Pulmonary artery endothelial cell (primary cell): Measurements from ENCODE around the gene ZDHHC4. TPM values are rescaled to one million over a fixed set of nuclear protein-coding genes. Genes with fewer than 3 reads are reported as not detected.

Experiments used
- DNase-seq: peaks from one replicate; pipeline ENCODE4 v3.0.0-alpha.2; 2011; ENCODE audit warnings: low read depth, low spot score
- total RNA-seq: library from RNA; depleted of rRNA; stranded (reverse); fragments of >200 nt; gene quantifications from 2 replicates; pipeline ENCODE4 v1.2.3, GENCODE V29; 2014

ZDHHC4 gene
- total RNA-seq, result 40.5 and 53.7 TPM in 2 replicates

- peak; percentile 49 for DNase-seq
Observed at GRCh38 chr7:6577369-6578113, at the start of gene ZDHHC4. ZDHHC4 (plus strand) TSS chr7:6577454; CDS start chr7:6580562, 3,108 bp downstream.

GRCh38 chr7:6528401-6529130, 48.7 kb upstream of the ZDHHC4 start:
- no peak for DNase-seq

DNA sequence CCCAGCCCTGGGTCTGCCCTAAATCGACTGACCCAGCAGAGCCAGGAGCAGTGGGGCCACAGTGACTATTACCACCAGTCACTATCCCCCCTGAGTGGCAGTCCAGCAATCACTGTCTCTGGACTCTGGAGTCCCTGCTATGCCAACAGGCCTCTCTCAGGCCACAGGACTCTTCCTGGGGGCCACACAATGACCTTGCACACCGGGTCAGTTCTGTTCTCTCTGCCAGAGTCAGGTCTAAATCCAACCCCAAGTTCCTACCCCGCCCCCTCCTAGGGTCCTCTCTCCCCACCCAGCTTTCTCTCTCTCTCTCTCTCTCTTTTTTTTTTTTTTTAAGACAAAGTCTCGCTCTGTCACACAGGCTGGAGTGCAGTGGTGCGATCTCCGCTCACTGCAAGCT, 47.6 kb upstream of the ZDHHC4 start:
- no peak for DNase-seq

DNA sequence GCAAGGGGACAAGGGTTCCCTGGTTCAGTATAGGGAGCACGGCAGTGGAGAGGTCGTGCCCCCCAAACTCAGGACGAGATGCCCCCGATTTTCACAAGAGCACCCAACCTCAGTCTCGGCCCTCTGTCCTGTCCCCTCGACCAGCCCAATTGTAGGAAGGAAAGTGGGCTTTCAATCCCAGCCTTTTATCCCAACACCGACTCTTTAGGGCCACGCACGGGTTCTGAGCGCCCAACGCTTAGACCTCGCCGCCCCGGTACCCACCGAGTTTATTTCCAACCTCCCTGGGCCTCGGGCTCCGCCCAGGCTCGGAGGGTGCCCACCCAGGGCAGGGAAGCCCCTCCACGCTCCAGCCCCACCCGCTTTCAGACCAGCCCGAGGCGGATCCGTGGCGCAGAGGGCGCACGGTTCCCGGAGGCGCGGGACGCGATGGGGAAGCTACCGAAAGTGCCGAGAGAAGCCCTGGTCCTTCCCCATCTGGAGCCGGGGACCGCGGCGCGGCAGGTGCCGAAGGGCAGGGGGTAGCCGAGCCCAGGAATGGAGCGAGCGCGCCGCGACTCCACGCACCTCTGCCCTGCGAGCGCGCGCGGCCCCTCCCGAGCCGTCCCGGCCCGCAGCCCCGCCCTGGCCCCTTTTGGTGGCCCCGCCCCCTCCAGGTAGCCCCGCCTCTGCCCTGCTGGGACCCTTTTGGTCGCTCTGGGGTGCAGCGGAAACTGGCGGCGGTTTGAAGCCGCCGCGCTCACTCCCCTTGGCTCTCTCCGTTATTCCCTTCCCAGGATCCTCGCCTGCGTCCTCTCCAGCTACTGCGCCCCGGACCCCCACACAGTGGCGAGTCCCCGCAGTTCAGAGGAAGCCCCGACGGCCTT, 46.4 kb upstream of the ZDHHC4 start:
- no peak for DNase-seq

DNA sequence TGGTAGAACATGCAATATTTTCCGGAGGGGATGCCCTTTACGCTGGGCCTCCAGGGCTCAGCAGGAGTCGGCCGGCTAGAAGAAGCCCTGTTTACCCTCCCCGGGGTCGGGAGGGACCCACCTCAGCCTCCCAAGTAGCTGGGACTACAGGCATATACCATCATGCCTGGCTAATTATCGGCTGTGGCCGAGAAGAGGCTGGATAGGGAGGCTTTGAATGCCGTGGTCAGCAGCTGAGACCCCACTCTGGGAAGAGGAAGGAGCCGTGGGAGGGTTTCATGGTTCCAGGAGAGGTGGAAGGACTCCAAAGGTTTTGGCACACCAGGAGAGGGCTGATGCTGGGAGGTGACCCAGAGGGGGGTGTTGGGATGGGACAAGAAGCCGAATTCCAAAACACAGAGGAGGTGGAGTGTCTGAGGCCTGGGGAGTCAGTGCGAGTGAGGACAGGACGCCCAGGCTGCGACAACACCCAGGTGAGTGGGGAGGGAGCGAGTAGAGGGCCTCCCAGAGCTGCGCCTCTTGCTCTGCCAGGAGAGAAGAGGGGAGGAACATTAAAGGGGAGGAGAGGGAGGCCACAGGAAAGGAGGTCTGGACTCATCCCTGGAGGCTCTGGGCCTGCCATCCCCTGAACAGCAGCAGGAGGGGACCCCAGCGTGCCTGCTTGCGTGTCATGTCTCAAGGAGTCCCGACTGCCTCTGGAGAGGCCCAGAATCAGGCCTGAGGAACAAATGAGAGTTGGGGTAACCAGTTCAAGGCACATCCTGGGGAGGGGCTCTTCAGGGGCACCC, 45.6 kb upstream of the ZDHHC4 start:
- DNase-seq, result no peak

- DNase-seq, result no peak
Observed at GRCh38 chr7:6532516-6532915, 44.7 kb upstream of the ZDHHC4 start.

GRCh38 chr7:6533893-6534495, 43.3 kb upstream of the ZDHHC4 start:
- DNase-seq, result no peak

DNA sequence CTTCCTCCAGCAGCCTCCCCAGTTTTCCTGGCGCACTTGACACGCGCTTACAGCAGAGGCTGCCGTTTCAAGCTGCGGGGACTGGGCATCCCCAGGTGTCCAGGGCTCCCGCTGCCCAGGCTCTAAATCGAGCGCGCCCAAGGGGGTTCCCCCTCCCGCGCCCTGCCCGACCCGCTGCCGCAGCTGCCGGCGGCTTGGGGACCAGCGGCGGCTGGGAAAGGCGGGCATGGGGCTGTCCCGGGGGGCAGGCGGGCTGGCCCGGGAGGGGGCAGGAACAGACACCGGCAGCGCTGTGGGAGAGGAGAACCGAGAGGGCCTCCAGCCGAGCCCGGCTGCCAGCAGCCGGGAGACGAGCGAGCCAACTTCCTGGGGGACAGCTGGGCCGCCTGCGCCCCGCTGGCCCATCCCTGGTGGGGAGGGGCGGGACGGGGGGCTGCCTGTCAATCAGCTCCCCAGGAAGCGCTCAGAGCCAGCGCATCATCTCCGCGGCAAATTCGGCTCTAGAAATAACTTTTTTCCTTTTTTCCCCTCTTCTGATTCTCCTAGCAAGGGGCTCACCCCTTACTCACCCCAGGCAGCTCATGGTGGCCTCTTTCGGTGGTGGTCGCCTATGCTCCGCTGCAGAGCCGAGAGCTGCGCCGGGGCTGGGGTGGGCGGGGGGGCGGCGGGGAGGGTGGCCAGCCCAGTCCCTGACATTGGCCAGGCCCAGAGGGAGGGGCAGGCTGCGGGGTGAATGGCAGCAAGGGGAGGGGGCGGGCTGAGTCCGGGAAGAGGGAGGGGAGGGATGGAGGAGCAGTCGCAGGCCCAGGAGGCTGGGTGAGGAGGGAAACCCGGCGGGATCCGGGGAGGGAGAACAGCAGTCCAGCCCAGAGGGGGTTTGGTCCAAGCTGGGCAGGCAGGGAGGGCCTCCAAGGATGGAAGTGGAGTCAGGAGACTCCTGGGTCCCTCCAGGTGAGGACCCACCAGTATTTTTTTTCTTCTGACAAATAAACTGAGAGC, 40.7 kb upstream of the ZDHHC4 start:
- no peak for DNase-seq

DNA sequence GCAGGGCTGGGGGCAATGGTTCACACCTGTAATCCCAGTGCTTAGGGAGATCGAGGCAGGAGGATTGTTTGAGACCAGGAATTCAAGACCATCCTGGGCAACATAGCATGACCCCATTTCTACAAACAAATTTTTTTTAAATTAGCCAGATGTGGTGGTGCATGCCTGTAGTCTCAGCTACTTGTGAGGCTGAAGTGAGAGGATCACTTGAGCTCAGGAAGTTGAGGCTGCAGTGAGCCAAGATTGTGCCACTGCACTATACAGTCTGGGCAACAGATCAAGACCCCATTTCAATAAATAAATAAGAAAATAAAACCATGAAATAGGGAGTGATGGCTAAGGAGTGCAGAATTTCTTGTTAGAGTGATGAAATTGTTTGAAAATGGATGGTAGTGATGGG, 34.9 kb upstream of the ZDHHC4 start:
- DNase-seq, result no peak

DNA sequence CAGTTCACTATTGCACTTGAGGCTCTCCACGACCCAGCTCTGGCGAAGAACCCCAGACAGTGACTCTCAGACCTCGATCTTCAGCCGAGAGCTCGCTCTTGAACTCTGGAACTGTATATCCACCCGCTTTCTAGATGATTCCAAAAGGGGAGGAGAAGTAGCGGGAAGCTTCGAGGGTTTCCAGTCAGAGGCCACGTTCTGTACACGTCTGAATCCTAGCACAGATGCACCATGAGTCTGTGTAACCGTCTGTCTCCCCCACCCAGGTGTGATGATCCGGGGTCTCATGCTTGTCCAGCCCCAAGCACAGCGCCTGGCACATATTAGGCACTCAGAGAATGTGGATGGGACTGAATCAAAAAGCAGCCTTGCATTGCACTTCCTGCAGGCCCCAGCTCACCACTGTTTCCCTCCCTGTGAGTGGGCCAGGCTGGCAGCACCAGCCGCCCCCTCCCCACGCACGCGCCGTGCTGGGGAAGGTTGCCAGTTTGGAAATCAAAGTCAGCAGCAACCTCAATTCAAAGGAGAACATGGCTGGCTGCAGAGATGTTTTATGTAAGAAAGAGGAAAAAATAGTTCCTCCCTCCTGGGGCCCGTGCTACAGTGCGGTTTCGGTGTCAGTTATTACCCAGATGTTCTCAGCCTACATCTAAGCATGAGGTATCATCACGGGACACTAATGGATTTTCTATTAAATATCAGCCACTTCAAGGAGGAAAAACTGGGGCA, 31.7 kb upstream of the ZDHHC4 start:
- DNase-seq, result no peak

DNA sequence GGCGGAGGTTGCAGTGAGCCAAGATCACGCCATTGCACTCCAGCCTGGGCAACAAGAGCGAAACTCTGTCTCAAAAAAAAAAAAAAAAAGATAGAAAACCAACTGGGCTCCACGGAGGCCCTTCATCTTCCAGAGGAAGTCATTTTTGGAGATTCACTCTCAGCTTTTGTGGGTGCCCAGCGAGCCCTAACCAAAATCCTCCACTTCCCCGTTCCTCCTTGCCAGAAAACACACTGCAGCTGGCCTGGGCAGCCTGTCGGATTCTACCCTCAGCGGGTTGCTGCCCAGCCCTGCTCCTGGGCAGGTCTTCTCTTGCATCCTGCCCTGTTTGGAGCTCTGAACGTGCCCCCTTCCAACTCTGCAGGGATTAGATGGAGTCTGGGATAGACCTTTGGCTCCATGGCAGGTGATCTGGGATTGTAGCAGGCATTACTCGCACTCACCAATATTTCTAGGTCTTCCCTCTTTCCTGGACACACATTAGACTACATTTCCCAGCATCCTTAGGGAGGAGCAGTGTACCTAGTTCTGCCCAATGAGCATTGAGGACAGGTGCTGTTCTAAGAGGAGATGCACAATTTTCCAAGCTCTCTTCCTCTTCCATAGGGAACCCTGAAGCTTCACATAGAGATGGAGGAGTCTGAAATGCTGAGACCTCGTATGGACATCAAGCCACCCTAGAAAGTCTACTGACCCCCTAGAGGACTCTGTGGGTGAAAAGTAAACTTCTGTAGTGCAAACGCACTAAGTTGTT, 30.6 kb upstream of the ZDHHC4 start:
- no peak for DNase-seq

DNA sequence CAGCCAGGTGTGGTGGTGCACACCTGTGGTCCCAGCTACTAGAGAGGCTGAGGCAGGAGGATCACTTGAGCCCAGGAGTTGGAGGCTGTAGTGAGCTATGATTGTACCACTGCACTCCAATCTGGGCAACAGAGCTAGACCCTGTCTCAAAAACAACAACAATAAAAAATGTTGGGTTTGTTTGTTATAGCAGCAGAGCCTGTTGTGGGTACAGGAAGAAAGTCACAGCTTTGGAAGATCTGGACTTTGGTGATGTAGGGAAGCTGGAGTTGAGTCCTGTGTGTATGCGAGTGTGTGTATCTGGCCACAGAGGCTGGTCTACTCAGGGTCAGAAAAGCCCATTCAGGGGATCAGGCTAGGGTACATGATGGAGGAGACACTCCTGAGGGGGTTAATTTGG, 29.9 kb upstream of the ZDHHC4 start:
- DNase-seq, result no peak

- no peak for DNase-seq
Observed at GRCh38 chr7:6551016-6551511, 26.2 kb upstream of the ZDHHC4 start, which contains the start of gene GRID2IP. GRID2IP (minus strand) TSS chr7:6551461; CDS start chr7:6551436, 25 bp downstream.

- no peak for DNase-seq
Observed at GRCh38 chr7:6553448-6554044, 23.7 kb upstream of the ZDHHC4 start.

- no peak for DNase-seq
Observed at GRCh38 chr7:6554848-6555247, 22.4 kb upstream of the ZDHHC4 start.

GRCh38 chr7:6556196-6556595, 21.1 kb upstream of the ZDHHC4 start:
- no peak for DNase-seq

DNA sequence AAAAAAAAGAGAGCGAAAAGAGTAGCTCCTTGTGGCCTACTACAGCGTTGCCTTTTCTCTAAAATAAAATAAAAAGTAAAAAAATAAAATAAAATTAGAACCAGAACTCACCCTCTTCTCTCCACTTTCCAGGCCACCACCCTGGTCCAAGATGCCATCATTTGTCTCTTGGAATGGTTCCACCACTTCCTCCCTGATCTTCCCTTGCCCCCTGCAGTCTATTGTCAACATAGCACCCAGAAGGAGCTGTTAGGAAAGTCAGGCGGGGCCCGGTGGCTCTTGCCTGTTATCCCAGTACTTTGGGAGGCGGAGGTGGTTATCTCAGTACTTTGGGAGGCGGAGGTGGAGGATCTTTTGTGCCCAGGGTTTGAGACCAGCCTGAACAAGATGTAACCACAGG, 18.4 kb upstream of the ZDHHC4 start:
- no peak for DNase-seq
